Measurements from ENCODE around the gene SP6. TPM values are rescaled to one million over a fixed set of nuclear protein-coding genes. Genes with fewer than 3 reads are reported as not detected.

The SP6 gene
- total and polyA plus RNA-seq, 2 donors = 0.28 to 4.6 TPM

GRCh38 chr17:47894498-47895346 lies 43.8 kb upstream of the SP6 start:
- WGBS = 48% methylated on average over 11 of the region's 11 CpGs
- H3K27ac ChIP-seq (ENCODE audit: low read depth in 1 of 2, low read length in 1 of 2) = peak overlapping the region; percentile 85 to 89
- H3K9me3 ChIP-seq (ENCODE audit: control insufficient read depth in 2 of 2, insufficient read depth in 1 of 2, low read length in 1 of 2) = no peaks in the 10 kb centered on the region
- H3K4me3 ChIP-seq (ENCODE audit: low read length in 2 of 2) = peak overlapping the region; percentile 66 to 75
- H3K36me3 ChIP-seq (ENCODE audit: control insufficient read depth in 2 of 2, insufficient read depth in 2 of 2, low read length in 1 of 2) = peaks cover 0 to 15% of the 10 kb centered on the region in 2 donors
- no peaks in the 10 kb centered on the region for H3K27me3 ChIP-seq (ENCODE audit: control insufficient read depth in 2 of 2, insufficient read depth in 1 of 2, low read length in 1 of 2)
- peak in 1 of 9 donors; percentile 17 for DNase-seq (ENCODE audit: low read depth in 6 of 9, low spot score in 9 of 9)
- H3K4me1 ChIP-seq (ENCODE audit: control insufficient read depth in 2 of 2, insufficient read depth in 2 of 2, low read length in 2 of 2) = peaks cover 15 to 30% of the 10 kb centered on the region in 2 donors

GRCh38 chr17:47891545-47892088 lies 40.7 kb upstream of the SP6 start:
- 95% methylated on average over 4 of the region's 4 CpGs for WGBS
- H3K27ac ChIP-seq (ENCODE audit: low read depth in 1 of 2, low read length in 1 of 2) = no peak overlapping the region
- DNase-seq (ENCODE audit: low read depth in 6 of 9, low spot score in 9 of 9) = no peak
- peaks cover 0 to 3% of the 10 kb centered on the region in 2 donors for H3K36me3 ChIP-seq (ENCODE audit: control insufficient read depth in 2 of 2, insufficient read depth in 2 of 2, low read length in 1 of 2)
- H3K4me3 ChIP-seq (ENCODE audit: low read length in 2 of 2) = no peak overlapping the region
- H3K27me3 ChIP-seq (ENCODE audit: control insufficient read depth in 2 of 2, insufficient read depth in 1 of 2, low read length in 1 of 2) = no peaks in the 10 kb centered on the region
- H3K9me3 ChIP-seq (ENCODE audit: control insufficient read depth in 2 of 2, insufficient read depth in 1 of 2, low read length in 1 of 2) = no peaks in the 10 kb centered on the region
- H3K4me1 ChIP-seq (ENCODE audit: control insufficient read depth in 2 of 2, insufficient read depth in 2 of 2, low read length in 2 of 2) = peaks cover 0 to 9% of the 10 kb centered on the region in 2 donors

- H3K36me3 ChIP-seq (ENCODE audit: control insufficient read depth in 2 of 2, insufficient read depth in 2 of 2, low read length in 1 of 2) = peaks cover 0 to 3% of the 10 kb centered on the region in 2 donors
- no peak overlapping the region for H3K4me3 ChIP-seq (ENCODE audit: low read length in 2 of 2)
- 56% methylated on average over 11 of the region's 11 CpGs for WGBS
- no peaks in the 10 kb centered on the region for H3K9me3 ChIP-seq (ENCODE audit: control insufficient read depth in 2 of 2, insufficient read depth in 1 of 2, low read length in 1 of 2)
- peaks cover 11 to 18% of the 10 kb centered on the region in 2 donors for H3K4me1 ChIP-seq (ENCODE audit: control insufficient read depth in 2 of 2, insufficient read depth in 2 of 2, low read length in 2 of 2)
- H3K27me3 ChIP-seq (ENCODE audit: control insufficient read depth in 2 of 2, insufficient read depth in 1 of 2, low read length in 1 of 2) = no peaks in the 10 kb centered on the region
- peak; percentile 60 to 91 (median 77) for DNase-seq (ENCODE audit: low read depth in 6 of 9, low spot score in 9 of 9)
- H3K27ac ChIP-seq (ENCODE audit: low read depth in 1 of 2, low read length in 1 of 2) = no peak overlapping the region
Measured at GRCh38 chr17:47889734-47890529, 39.0 kb upstream of the SP6 start.

- Histone ChIP-seq H3K27ac (ENCODE audit: low read depth in 1 of 2, low read length in 1 of 2) (no peak overlapping the region), H3K27me3 (ENCODE audit: control insufficient read depth in 2 of 2, insufficient read depth in 1 of 2, low read length in 1 of 2) (no peaks in the 10 kb centered on the region), H3K4me3 (ENCODE audit: low read length in 2 of 2) (no peak overlapping the region), H3K4me1 (ENCODE audit: control insufficient read depth in 2 of 2, insufficient read depth in 2 of 2, low read length in 2 of 2) (peaks cover 26 to 34% of the 10 kb centered on the region in 2 donors), H3K9me3 (ENCODE audit: control insufficient read depth in 2 of 2, insufficient read depth in 1 of 2, low read length in 1 of 2) (no peaks in the 10 kb centered on the region), H3K36me3 (ENCODE audit: control insufficient read depth in 2 of 2, insufficient read depth in 2 of 2, low read length in 1 of 2) (peaks cover 0 to 3% of the 10 kb centered on the region in 2 donors)
- WGBS = 89% methylated on average over 6 of the region's 6 CpGs
- DNase-seq (ENCODE audit: low read depth in 6 of 9, low spot score in 9 of 9) = no peak
Measured at GRCh38 chr17:47888293-47888692, 37.3 kb upstream of the SP6 start.

GRCh38 chr17:47884905-47885730 lies 34.2 kb upstream of the SP6 start:
- H3K36me3 ChIP-seq (ENCODE audit: control insufficient read depth in 2 of 2, insufficient read depth in 2 of 2, low read length in 1 of 2) = peaks cover 0 to 3% of the 10 kb centered on the region in 2 donors
- 60% methylated on average over 11 of the region's 11 CpGs for WGBS
- peaks cover 26 to 44% of the 10 kb centered on the region in 2 donors for H3K4me1 ChIP-seq (ENCODE audit: control insufficient read depth in 2 of 2, insufficient read depth in 2 of 2, low read length in 2 of 2)
- peak in 8 of 9 donors; percentile 30 to 83 (median 60) for DNase-seq (ENCODE audit: low read depth in 6 of 9, low spot score in 9 of 9)
- peak overlapping the region; percentile 7 to 40 for H3K27ac ChIP-seq (ENCODE audit: low read depth in 1 of 2, low read length in 1 of 2)
- peaks cover 0 to 2% of the 10 kb centered on the region in 2 donors for H3K27me3 ChIP-seq (ENCODE audit: control insufficient read depth in 2 of 2, insufficient read depth in 1 of 2, low read length in 1 of 2)
- no peaks in the 10 kb centered on the region for H3K9me3 ChIP-seq (ENCODE audit: control insufficient read depth in 2 of 2, insufficient read depth in 1 of 2, low read length in 1 of 2)
- H3K4me3 ChIP-seq (ENCODE audit: low read length in 2 of 2) = no peak overlapping the region

- WGBS = 81% methylated on average over 5 of the region's 5 CpGs
- no peak for DNase-seq (ENCODE audit: low read depth in 6 of 9, low spot score in 9 of 9)
- Histone ChIP-seq H3K36me3 (ENCODE audit: control insufficient read depth in 2 of 2, insufficient read depth in 2 of 2, low read length in 1 of 2) (peaks cover 0 to 3% of the 10 kb centered on the region in 2 donors), H3K27ac (ENCODE audit: low read depth in 1 of 2, low read length in 1 of 2) (no peak overlapping the region), H3K4me3 (ENCODE audit: low read length in 2 of 2) (no peak overlapping the region), H3K27me3 (ENCODE audit: control insufficient read depth in 2 of 2, insufficient read depth in 1 of 2, low read length in 1 of 2) (peaks cover 0 to 2% of the 10 kb centered on the region in 2 donors), H3K4me1 (ENCODE audit: control insufficient read depth in 2 of 2, insufficient read depth in 2 of 2, low read length in 2 of 2) (peaks cover 26 to 40% of the 10 kb centered on the region in 2 donors), H3K9me3 (ENCODE audit: control insufficient read depth in 2 of 2, insufficient read depth in 1 of 2, low read length in 1 of 2) (no peaks in the 10 kb centered on the region)
Measured at GRCh38 chr17:47884427-47884740, 33.4 kb upstream of the SP6 start.

GRCh38 chr17:47883589-47884426 lies 32.8 kb upstream of the SP6 start:
- Histone ChIP-seq H3K27ac (ENCODE audit: low read depth in 1 of 2, low read length in 1 of 2) (no peak overlapping the region), H3K4me3 (ENCODE audit: low read length in 2 of 2) (no peak overlapping the region), H3K27me3 (ENCODE audit: control insufficient read depth in 2 of 2, insufficient read depth in 1 of 2, low read length in 1 of 2) (peaks cover 0 to 4% of the 10 kb centered on the region in 2 donors), H3K9me3 (ENCODE audit: control insufficient read depth in 2 of 2, insufficient read depth in 1 of 2, low read length in 1 of 2) (no peaks in the 10 kb centered on the region), H3K36me3 (ENCODE audit: control insufficient read depth in 2 of 2, insufficient read depth in 2 of 2, low read length in 1 of 2) (peaks cover 0 to under 1% of the 10 kb centered on the region in 2 donors), H3K4me1 (ENCODE audit: control insufficient read depth in 2 of 2, insufficient read depth in 2 of 2, low read length in 2 of 2) (peaks cover 26 to 46% of the 10 kb centered on the region in 2 donors)
- DNase-seq (ENCODE audit: low read depth in 6 of 9, low spot score in 9 of 9) = no peak
- WGBS = 96% methylated on average over 9 of the region's 9 CpGs
